ENCODE data around the gene ARL10.

The ARL10 gene

GRCh38 chr5:176339304-176339703 lies 26.0 kb upstream of the ARL10 start:
- no peaks in the 10 kb centered on the region for H3F3A ChIP-seq (ENCODE audit: insufficient read depth, low read length)
- no peaks in the 10 kb centered on the region for H3K9me3 ChIP-seq (replicated peaks; ENCODE audit: insufficient read depth, low read length)
- no peaks in the 10 kb centered on the region for H3K79me2 ChIP-seq (ENCODE audit: low read length)
- H3K4me3 ChIP-seq (ENCODE audit: low read length): no peak overlapping the region
- TF ChIP-seq EZH2phosphoT487 (IDR thresholded peaks at IDR 0.05; ENCODE audit: low read length): no peak
- TF ChIP-seq CTCF (IDR thresholded peaks at IDR 0.05; ENCODE audit: low read length): no peak
- no peak for TF ChIP-seq EZH2 (optimal IDR thresholded peaks at IDR 0.05; ENCODE audit: low read depth, low read length)
- H3K27me3 ChIP-seq (replicated peaks; ENCODE audit: insufficient read depth, low read length): no peaks in the 10 kb centered on the region
- H3K4me1 ChIP-seq (ENCODE audit: low read length): no peaks in the 10 kb centered on the region
- H4K20me1 ChIP-seq (ENCODE audit: insufficient read depth, low read length): no peaks in the 10 kb centered on the region
- H3K4me2 ChIP-seq (ENCODE audit: low read depth, low read length): no peak overlapping the region
- H3K9me2 ChIP-seq (replicated peaks; ENCODE audit: insufficient read depth, low read length): no peaks in the 10 kb centered on the region
- H3K9ac ChIP-seq (ENCODE audit: low read length): no peak overlapping the region
- no peaks in the 10 kb centered on the region for H3K36me3 ChIP-seq (replicated peaks; ENCODE audit: insufficient read depth, low read length)
- no peak overlapping the region for H2AFZ ChIP-seq (ENCODE audit: low read length)
- H3K27ac ChIP-seq (ENCODE audit: low read length): no peak overlapping the region
- no peak for DNase-seq

GRCh38 chr5:176341325-176342157 lies 23.7 kb upstream of the ARL10 start:
- H3K9me2 ChIP-seq (replicated peaks; ENCODE audit: insufficient read depth, low read length): no peaks in the 10 kb centered on the region
- H3F3A ChIP-seq (ENCODE audit: insufficient read depth, low read length): no peaks in the 10 kb centered on the region
- TF ChIP-seq CTCF (IDR thresholded peaks at IDR 0.05; ENCODE audit: low read length) (no peak), EZH2 (optimal IDR thresholded peaks at IDR 0.05; ENCODE audit: low read depth, low read length) (no peak), EZH2phosphoT487 (IDR thresholded peaks at IDR 0.05; ENCODE audit: low read length) (no peak)
- H3K79me2 ChIP-seq (ENCODE audit: low read length): no peaks in the 10 kb centered on the region
- no peaks in the 10 kb centered on the region for H3K36me3 ChIP-seq (replicated peaks; ENCODE audit: insufficient read depth, low read length)
- H3K27me3 ChIP-seq (replicated peaks; ENCODE audit: insufficient read depth, low read length): no peaks in the 10 kb centered on the region
- no peak overlapping the region for H3K9ac ChIP-seq (ENCODE audit: low read length)
- H2AFZ ChIP-seq (ENCODE audit: low read length): no peak overlapping the region
- no peak overlapping the region for H3K4me3 ChIP-seq (ENCODE audit: low read length)
- H3K27ac ChIP-seq (ENCODE audit: low read length): no peak overlapping the region
- no peak for DNase-seq
- H3K4me1 ChIP-seq (ENCODE audit: low read length): no peaks in the 10 kb centered on the region
- H3K9me3 ChIP-seq (replicated peaks; ENCODE audit: insufficient read depth, low read length): no peaks in the 10 kb centered on the region
- no peaks in the 10 kb centered on the region for H4K20me1 ChIP-seq (ENCODE audit: insufficient read depth, low read length)
- no peak overlapping the region for H3K4me2 ChIP-seq (ENCODE audit: low read depth, low read length)

GRCh38 chr5:176342158-176342483 lies 23.2 kb upstream of the ARL10 start:
- Histone ChIP-seq H3K36me3 (replicated peaks; ENCODE audit: insufficient read depth, low read length) (no peaks in the 10 kb centered on the region), H3F3A (ENCODE audit: insufficient read depth, low read length) (no peaks in the 10 kb centered on the region), H3K4me3 (ENCODE audit: low read length) (no peak overlapping the region), H3K9me3 (replicated peaks; ENCODE audit: insufficient read depth, low read length) (no peaks in the 10 kb centered on the region), H3K9ac (ENCODE audit: low read length) (no peak overlapping the region), H2AFZ (ENCODE audit: low read length) (no peak overlapping the region), H3K9me2 (replicated peaks; ENCODE audit: insufficient read depth, low read length) (no peaks in the 10 kb centered on the region), H3K4me2 (ENCODE audit: low read depth, low read length) (no peak overlapping the region), H4K20me1 (ENCODE audit: insufficient read depth, low read length) (no peaks in the 10 kb centered on the region), H3K4me1 (ENCODE audit: low read length) (no peaks in the 10 kb centered on the region), H3K27me3 (replicated peaks; ENCODE audit: insufficient read depth, low read length) (no peaks in the 10 kb centered on the region), H3K79me2 (ENCODE audit: low read length) (no peaks in the 10 kb centered on the region), H3K27ac (ENCODE audit: low read length) (no peak overlapping the region)
- no peak for TF ChIP-seq EZH2phosphoT487 (IDR thresholded peaks at IDR 0.05; ENCODE audit: low read length)
- TF ChIP-seq EZH2 (optimal IDR thresholded peaks at IDR 0.05; ENCODE audit: low read depth, low read length): no peak
- no peak for TF ChIP-seq CTCF (IDR thresholded peaks at IDR 0.05; ENCODE audit: low read length)
- no peak for DNase-seq

Measured in MM.1S (cell line).